CD4-positive, alpha-beta T cell treated with Interleukin-6 at 100 ng/mL for 8 hours (primary cell): ENCODE data around the gene PGAP6.
"Not testable (repeated sequence)": the region's sequence is repeated elsewhere in the genome, so short reads cannot be mapped to it uniquely, and the experiment has no call there.

ENCODE experiments used
- DNase-seq: peaks from one replicate; pipeline ENCODE4 v3.0.0-alpha.2; 2020; ENCODE audit warnings: mixed read lengths, low spot score

Gene PGAP6

DNA sequence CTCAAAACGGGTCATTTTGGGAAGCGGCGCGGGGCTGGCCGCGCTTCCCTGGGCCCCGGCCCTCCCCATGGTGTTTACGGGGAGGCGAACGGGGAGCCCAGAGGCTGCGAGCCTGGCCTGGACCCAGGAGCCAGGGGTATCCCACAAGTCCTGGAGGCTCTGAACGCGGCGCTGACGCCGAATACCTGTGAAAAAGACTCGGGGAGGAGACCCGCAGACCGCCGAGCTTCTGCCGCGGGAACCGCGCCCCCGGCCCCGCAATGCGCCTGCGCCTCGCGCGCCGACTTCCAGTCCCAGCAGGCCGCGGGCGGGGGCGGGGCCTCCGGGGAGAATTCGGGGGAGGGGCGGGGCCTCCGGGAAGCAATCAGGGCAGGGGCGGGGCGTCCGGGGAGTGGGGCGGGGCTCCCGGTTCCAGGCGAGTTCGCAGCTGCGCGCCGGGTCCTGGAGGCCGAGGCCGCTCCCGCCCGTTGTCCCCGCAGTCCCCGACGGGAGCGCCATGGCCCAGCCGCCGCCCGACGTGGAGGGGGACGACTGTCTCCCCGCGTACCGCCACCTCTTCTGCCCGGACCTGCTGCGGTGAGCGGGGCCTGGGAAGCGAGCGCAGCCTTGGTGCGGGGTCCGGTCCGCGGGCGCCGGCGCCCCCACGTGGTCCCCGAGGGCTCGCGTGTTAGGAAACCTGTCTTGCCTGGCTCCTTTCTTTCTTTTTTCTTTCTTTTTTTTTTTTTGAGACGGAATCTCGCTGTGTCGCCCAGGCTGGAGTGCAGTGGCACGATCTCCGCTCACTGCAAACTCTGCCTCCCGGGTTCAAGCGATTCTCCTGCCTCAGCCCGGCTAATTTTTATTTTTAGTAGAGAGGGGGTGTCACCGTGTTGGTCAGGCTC, 19.9 kb upstream of the PGAP6 start, which contains the start of gene DECR2:
DECR2 (plus strand) TSS at position 418 of the 881 bp plus-strand sequence; CDS start at position 497, 79 bp downstream.
- peak; percentile 97 for DNase-seq

DNA sequence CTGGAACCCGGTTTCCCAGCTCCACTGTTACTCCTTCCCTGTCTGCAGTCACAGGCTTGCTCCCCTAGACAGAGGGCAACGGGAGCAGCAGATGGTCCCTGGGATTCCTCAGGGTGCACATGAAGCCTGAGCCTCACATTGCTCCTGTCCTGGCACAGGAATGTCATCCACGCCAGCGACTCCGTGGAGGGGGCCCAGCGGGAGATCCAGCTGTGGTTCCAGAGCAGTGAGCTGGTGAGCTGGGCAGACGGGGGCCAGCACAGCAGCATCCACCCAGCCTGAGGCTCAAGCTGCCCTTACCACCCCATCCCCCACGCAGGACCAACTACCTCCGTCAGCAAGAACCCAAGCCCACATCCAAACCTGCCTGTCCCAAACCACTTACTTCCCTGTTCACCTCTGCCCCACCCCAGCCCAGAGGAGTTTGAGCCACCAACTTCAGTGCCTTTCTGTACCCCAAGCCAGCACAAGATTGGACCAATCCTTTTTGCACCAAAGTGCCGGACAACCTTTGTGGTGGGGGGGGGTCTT, 18.3 kb upstream of the PGAP6 start:
- no peak for DNase-seq

DNA sequence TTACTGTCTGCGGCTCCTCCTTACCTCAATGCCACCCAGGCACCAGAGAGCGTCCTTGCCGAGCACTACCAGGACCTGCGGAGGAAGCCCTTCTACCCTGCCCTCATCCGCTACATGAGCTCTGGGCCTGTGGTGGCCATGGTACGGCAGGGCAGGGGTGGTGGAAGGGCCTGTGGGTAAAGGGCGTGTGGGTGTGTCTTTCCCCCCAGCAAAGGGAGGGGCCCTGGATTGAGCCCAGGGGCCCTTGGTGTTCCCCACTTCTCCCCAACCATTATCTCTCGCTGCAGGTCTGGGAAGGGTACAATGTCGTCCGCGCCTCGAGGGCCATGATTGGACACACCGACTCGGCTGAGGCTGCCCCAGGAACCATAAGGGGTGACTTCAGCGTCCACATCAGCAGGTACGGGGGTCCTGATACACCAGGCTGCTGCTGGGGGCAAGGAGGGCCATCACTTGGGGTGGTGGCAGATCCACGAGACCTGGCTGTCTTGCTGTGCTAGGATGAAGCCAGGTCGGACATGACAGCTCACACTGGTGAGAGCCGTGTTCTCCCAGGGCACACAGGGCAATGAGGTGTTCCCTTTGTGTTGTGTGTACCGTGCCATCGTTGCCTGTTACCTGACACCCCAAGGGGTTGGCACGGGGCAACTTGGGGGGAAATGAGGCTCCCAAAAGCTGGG, 17.7 kb upstream of the PGAP6 start:
- DNase-seq, result no peak

DNA sequence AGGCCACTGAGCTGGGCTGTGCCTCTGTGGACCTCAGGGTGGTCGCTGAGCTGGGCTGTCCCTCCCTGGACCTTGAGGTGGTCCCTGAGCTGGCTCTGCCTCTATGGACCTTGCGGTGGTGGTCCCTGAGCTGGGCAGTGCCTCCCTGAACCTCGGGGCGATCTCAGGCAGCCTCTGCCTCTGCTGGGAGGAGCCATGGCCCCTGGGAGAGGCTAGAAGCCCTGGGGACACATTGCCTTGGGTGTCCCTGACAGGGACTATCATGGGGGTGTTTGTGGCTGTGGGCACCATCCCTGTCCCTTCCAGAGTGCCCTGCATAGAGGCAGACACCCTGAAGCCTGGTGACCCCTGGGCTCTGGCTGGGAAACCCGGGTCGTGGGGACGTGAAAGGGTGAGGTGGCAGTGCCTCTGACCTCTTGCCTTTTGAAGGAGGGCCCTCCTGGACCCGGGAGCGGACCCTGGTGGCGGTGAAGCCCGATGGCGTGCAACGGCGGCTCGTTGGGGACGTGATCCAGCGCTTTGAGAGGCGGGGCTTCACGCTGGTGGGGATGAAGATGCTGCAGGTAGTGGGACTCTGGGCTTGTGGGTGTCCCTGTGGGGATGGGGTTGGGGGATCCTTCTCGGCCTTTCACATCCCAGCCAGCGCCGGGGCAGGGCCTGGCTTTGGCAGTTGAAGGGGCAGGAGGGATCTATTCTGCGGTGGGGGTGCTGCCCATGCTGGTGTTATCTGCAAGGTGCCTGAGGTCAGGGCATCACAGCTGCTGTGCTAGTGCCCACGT, 17.0 kb upstream of the PGAP6 start:
- DNase-seq, result no peak

DNA sequence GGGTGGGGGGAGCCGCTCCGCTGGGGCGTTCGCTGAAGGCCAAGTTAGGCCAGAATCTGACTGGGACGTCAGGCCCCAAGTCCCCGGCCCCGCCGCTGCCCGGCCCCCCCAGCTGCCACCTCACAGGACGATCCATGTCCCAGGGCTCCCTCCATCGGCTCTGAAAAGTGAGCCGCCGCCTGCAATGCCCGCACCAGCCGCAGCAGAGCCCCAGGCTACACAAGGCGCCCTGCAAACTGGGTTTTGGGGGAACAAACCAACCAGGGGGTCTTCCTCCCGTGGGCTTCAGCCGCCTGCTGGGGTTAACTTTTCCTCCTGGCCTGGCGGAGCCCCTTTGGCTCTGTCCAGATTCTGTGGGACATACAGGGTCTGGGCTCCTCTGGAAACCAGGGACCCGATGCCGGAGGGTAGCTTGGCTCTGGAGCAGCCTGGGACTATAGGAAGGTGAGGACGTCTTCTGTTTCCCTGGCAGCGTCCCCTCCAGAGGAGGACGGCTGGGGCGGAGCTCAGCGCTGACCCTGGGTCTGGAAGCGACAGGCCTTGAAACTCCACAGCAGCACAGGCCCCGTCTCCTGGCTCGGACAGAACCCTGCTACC, 16.1 kb upstream of the PGAP6 start:
- no peak for DNase-seq

DNA sequence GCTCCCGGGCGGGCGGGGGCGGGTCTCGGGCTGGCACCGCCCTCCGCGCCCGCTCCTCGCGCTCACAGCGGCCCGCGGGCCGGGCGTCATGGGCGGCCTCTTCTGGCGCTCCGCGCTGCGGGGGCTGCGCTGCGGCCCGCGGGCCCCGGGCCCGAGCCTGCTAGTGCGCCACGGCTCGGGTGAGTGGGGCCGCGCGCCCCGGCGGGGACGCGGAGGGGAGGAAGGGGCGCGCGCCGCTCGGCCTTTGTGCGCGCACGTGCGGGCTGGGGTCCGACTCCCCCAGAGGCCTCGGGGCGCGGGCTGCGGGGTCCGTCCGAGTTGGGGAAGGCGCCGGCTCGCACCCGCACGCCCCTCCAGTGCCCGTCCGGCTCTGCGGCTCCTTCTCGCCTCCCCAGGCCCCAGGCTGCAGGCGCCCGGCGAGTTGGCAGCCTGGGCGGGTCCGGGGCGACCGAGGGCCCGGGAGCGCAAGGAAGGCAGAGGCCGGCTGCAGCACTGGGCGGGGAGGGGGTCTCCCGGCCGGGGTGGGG, 15.4 kb upstream of the PGAP6 start, which contains the start of gene NME4:
NME4 (plus strand) TSS at position 65 of the 527 bp plus-strand sequence; CDS start at position 89, 24 bp downstream.
- no peak for DNase-seq

DNA sequence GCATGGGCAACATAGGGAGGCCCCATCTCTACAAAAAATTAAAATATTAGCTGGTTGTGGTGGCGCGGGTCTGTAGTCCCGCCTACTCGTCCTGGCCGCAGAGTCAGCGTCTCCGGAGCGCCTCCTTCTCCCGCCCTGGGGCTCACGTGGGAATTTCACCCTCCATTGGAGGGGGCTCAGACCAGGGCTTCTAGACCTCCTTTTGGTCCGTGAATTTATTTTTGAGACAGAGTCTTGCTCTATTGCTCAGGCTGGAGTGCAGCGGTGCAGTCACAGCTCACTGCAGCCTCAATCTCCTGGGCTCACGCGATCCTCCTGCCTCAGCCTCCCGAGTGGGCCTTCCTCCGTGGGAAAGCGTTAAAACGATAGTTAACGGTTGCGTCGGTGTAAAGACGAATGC, 14.8 kb upstream of the PGAP6 start:
- DNase-seq, result no peak

DNA sequence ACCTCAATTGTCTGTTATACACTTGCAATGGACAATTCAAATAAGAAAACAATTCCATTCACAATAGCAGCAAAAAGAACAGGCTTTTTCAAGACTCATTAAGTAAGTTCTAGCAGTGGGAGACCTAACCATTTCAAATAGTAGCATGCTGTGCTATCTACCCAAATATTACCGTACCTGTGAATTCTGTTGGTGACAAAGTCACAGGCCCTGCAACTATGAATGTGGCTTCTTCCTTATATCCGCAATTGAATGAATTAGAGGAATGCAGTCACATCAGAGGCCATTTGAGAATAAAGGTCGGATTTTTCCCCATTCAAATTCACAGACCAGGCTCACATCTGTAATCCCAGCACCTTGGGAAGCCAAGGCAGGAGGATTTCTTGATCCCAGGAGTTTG, 14.4 kb upstream of the PGAP6 start:
- no peak for DNase-seq

DNA sequence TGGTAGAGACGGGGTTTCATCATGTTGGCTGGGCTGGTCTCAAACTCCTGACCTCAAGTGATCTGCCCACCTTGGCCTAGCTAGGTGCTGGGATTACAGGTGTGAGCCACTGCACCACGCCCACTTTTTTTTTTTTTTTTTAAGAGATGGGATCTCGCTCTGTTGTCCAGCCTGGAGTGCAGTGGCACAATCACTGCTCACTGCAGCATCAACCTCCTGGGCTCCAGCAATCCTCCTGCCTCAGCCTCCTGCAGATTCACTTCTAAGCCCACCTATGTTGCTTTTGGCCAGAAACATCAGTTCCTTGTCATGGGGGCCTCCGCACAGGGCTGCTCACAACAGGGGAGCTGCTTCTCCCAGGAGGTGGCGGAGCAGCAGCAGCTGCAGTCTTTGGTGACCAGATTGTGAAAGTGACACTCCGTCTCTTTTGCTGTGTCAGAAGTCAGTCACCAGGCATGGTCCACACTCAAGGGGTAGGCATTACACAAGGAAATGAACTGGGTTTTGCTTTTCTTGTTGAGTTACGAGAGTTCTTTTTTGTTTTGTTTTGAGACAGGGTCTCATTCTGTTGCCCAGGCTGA, 10.8 kb upstream of the PGAP6 start:
- no peak for DNase-seq

DNA sequence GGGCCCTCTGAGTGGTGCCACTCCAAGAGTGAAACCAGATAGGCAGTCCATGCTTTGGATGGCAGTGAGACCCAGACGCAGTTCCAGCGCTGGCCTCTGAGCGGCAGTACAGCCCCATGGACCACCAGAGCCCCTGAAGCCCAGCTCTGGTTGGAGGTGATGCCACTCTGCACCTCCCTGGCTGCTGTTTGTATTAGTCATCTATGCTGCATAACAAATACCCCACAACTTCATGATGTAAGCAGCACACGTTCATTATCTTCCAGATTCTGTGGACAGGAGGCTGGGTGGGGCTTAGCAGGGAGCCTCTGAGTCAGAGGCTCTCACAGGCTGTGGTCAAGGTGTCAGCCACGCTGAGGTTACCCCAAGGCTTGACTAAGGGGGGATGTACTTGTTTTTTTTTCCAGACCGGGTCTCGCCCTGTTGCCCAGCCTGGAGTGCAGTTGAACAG, 10.1 kb upstream of the PGAP6 start:
- DNase-seq, result peak; percentile 72

DNA sequence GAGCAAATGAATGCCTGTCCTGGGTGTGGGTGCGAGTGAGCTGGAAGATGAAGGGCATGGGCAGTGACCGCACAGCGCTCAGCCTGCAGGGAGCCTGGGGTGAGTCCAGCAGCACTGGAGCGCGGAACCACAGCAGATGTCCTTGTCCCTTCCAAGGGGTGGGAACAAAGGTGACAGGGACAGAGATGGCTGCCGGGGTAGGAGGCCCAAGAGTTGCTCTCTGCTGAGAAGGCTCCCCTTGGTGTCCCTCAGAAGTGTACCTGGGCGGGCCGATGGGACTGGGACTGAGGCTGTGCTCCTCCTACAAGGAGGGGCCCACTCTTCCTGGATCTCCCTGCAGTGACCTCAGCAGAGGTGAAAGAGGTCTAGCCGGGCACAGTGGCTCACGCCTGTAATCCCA, 7.6 kb upstream of the PGAP6 start:
- DNase-seq, result no peak

DNA sequence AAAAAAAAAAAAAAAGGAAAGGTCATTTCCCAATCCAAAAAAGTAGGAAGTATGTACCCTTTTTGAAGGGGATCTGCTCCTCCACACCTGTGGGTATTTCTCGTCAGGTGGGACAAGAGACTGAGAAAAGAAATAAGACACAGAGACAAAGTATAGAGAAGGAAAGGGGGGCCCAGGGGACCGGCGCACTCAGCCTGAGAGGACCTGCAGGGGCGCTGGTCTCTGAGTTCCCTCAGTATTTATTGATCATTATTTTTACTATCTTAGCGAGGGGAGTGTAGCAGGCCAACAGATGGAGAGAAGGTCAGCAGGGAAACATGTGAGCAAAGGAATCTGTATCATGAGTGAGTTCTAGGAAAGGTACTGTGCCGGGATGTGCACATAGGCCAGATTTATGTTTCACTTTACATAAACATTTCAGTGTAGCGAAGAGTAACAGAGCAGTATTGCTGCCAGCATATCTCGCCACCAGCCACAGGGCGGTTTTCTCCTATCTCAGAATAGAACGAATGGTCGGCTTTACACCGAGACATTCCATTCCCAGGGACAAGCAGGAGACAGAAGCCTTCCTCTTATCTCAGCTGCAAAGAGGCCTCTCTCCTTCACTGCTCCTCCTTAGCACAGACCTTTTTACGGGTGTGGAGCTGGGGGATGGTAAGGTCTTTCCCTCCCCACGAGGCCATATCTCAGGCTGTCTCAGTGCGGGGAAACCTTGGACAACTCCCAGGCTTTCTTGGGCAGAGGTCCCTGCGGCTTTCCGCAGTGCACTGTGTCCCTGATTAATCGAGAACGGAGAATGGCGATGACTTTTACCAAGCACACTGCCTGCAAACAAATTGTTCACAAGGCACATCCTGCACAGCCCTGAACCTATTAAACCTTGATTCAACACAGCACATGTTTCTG, 6.2 kb upstream of the PGAP6 start:
- DNase-seq, result not testable (repeated sequence)

DNA sequence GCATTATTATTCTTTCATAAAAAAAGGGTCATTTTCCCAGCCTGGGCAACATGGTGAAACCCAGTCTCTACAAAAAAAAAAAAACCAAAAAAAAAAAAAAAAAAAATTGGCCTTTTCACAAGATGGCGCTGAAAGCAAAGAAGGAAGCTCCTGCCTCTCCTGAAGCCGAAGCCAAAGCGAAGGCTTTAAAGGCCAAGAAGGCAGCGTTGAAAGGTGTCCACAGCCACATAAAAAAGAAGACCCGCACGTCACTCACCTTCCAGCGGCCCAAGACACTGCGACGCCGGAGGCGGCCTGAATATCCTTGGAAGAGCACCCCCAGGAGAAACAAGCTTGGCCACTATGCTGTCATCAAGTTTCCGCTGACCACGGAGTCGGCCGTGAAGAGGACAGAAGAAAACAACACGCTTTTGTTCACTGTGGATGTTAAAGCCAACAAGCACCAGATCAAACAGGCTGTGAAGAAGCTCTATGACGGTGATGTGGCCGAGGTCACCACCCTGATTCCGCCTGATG, 4.9 kb upstream of the PGAP6 start:
- no peak for DNase-seq

DNA sequence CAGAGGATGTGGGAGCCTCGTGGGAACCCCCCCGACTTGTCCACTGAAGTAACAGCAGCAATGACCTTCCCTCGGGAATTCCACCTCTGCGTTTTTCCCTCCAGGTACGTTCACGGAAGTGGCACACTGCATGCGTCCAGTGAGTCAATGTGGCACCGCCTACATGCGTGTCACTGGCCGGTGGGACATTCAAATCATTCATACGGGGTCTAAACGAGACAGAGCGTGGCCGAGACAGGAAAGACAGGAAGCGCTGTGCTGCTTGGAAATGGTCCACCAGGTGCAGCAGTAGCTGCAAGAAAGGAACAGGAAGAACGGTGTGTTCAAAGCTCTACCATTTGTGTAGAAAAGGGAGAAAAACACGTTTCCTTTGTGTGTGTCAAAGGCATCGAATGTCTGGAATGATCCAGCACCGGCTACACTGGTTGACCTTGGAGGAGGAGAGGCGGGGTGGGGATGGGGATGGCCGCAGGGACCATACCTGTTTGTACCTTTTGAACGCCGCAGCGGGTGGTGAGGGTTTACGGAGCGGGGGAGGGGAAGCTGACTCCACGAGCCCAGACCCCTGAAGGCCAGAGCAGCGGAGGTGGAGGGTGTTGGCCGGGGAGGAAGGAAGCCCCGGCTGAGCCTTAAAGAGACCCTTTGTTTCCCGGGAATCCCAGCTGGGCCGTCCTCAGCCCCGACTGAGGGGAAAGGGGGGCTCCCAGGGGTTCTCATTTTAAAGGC, 1.7 kb upstream of the PGAP6 start:
- DNase-seq, result peak; percentile 35

DNA sequence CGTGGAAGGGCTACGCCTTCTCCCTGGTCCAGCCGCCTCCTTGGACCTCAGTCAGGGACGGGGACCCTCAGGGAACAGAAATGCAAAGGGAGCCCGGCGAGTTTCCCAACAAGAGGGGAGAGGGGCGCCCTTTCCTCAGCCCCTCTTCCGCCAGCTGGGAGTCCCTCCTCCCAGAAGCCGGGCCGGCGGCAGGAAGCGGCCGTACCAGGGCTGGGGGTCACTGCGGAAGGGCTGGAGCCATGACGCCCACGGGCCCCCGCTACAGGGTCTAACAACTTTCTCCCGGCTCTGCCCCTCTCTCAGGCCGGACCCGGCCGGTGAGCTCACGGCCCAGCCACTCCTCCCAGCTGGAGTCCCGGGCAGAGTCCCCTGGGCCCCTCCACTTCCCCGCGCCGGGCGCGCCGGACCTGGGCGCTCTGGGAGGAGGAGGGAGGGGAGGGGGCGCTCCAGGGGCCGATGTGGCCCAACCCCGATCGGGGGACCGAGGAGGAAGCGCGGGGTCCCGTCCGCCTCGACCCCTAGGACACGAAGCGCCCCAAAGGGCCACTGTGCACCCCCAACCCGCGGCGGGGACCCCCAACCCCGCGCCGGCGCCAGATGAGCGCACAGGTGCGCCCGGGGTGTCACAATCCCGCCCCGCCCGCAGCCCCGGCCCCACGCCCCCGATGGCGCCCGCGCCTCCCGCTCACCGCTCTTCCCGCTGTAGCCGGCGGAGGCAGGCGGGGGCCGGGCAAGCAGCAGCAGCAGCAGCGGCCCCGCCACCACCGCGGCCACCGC, 578 bp downstream of the PGAP6 start:
- DNase-seq, result no peak

DNA sequence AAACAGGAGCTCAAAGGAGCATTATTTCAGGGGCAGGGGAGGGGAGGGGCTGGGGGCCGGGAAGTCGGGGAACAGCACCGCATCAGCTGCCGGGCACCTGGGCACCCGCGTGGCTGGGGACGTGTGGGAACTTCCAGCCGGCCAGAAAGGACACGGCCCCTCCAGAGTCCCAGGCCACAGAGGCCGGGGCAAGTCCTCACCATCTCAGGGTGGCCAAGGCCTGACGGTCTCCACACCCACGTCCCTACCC, 1.1 kb downstream of the PGAP6 start:
- no peak for DNase-seq

DNA sequence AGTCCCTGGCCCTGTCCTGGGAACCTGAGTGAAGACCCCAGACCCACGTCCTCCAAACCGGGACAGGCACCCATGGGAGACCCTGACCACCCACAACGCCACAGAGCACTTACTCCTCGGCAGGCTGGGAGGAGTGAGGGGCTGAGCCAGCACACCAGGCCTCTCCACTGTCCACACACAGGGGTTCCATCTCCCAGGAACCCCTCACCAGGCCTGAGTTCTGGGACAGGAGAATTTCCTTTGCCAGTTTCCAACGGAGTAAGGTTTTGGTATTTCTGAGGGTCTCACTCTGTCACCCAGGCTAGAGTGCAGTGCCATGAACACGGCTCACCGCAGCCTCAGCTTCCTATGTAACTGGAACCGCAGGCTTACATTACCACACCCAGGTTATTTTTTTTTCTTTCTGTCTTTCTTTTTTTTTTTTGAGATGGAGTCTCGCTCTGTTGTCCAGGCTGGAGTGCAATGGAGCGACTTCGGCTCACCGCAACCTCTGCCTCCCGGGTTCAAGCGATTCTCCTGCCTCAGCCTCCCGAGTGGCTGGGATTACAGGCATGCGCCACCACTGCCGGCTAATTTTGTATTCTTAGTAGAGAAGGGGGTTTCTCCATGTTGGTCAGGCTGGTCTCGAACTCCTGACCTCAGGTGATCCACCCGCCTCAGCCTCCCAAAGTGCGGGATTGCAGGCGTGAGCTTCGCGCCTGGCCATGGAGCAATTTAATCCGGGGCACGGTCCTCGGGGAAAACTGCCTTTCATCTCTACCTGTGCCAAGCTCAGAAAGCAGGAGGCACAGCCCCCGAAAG, 1.6 kb downstream of the PGAP6 start:
- no peak for DNase-seq
